Mammary epithelial cell (primary cell): ENCODE results near the gene BPIFB4.

Experiments
- CTCF ChIP-seq, 2 donors: IDR thresholded peaks in 1 of 2; conservative IDR thresholded peaks in 1 of 2; 2 replicates each; pipeline ENCODE4 v1.5.1; 2011 to 2012; ENCODE audit warnings: inconsistent platforms in 2 of 2, low read length in 2 of 2, mild to moderate bottlenecking in 2 of 2, control low read depth in 1 of 2, low read depth in 1 of 2; ENCODE audit not compliant: insufficient read depth in 1 of 2; ENCODE audit errors: extremely low read depth in 1 of 2
- EZH2 ChIP-seq: IDR thresholded peaks from 2 replicates; pipeline ENCODE4 v1.6.1; 2012; ENCODE audit warnings: low read length, inconsistent platforms, borderline replicate concordance

DNA sequence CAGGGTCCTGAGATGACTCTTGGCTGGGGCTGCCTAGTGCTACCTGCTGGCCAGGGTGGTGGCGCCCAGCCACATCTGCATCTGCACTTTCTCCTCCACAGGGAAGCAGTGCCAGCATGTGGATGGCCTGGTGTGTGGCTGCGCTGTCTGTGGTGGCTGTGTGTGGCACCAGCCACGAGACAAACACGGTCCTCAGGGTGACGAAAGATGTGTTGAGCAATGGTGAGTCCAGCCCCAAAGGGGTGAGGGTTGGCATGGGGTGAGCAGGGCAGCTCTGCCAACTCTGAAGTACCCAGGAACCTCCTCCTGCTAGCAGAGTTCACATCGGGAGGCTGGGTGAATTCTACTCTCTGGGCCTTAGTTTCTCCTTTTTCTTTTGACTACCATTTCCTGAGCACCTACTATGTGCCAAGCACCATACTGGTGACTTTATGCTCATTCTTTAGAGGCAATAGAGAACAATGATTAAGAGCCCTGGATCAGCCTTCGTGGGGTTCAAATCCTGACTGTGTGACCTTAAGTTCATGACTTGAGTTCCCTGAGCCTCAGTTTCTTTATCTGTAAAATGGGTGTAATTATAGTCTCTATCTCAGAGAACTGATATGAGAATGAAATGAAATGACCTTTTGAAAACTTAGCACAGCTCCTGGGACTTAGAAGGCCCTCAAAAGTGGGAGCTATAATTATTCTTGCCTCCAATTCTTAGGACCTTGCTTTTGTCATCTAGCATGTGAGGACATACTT lies 2.1 kb downstream of the BPIFB4 start:
- TF ChIP-seq CTCF (conservative IDR thresholded peaks at IDR 0.05 in 1 of 2, IDR thresholded peaks at IDR 0.05 in 1 of 2; ENCODE audit: extremely low read depth in 1 of 2, insufficient read depth in 1 of 2, low read depth in 1 of 2, low read length in 2 of 2) (no peak), EZH2 (no peak)
